Measurements from ENCODE around the gene ATP10B.

Gene ATP10B

DNA sequence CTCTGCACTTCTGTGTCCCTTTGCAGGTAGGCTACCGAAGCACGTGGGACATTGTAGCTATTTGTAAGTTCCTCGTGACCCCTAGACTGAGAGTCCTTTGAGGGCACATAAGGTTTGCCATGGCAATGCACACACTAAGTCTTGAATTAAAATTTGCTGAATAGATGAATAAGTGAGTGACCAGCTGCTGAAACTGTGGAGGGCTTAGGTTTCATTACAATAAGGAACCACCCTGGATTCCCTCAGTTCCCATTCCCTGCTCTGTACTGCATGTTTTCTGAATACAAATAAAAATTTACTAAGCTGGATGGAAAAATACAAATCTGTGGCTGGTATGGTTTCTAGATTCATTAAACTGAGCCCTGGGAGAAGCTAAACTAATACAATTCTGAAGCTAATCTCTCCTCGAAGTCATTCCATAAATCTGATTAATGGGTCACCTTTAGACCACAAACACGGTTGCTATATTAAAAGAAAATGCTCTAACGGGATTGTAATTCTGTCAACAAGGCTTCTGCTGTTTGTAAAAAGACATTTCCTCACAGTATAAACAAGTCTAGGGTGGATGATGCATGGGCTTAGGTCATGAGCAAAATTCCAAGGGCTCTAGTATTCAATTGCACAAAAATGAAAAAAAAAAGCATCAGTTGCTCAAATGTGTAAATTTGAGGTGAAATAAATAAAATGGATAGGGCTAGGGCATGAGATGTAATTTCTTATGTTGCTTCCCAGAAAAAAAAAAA lies 172.3 kb downstream of the ATP10B start:
- DNase-seq, result no peak

- DNase-seq, result no peak
Observed at GRCh38 chr5:160675988-160676387, 176.0 kb downstream of the ATP10B start.

DNA sequence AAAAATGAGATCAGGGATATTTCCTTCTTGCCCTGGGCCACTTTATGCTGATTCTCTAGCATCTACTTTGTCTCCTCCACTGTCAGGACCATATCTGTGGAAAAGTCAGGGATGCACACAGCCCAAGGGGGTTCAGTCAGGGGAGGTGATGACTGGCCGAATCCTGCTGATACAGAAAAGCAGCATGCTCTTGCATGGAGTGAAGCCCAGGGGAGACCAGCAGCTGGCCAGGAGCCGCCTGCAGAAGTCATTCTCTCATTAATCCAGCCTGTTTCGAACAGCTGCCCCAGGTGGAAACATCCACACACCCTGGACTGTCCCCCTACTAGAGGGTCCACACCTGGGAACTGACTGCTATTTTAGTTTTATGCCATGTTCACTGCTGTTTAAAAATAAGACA lies 177.1 kb downstream of the ATP10B start:
- no peak for DNase-seq

GRCh38 chr5:160672521-160672920 lies 179.5 kb downstream of the ATP10B start:
- DNase-seq, result no peak

GRCh38 chr5:160668356-160668755 lies 183.7 kb downstream of the ATP10B start:
- no peak for DNase-seq

GRCh38 chr5:160667160-160667559 lies 184.9 kb downstream of the ATP10B start:
- DNase-seq, result no peak

DNA sequence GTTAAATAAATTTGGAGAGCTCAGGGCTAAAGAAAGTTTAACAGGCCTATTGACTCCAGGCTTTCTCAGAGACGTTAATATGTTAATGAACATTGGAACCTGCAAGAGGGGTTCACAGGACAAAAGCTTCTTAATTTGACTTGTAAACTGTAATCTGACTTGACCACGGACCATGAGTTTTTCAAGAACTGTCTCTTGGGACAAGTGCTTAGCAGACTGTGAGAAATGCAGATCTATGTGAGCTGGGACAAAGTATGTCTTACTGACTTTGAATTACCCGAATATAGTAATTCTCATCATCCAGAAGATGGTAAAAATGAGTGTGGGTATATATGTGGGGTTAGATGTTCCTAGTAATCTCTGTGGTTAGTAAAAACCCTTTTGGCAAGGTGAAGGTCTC lies 186.6 kb downstream of the ATP10B start:
- DNase-seq, result no peak

DNA sequence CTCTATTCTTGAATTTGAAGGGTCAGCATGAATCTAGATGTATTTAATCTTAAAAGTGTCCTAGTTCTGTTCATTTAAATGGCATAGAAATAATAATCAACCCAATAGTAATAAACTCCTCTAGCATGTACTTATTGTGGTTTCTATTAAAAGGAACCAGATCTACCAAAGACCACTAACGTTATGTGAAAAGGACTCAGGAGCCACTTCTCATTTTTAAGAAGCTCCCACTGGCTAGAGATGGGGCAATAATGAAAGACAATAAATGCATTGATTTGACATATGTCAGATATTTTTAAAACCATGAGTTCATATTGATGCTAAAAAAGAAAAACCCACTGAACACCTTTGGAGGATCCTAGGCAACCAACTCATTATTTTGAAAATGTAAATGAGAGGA lies 191.9 kb downstream of the ATP10B start:
- no peak for DNase-seq

DNA sequence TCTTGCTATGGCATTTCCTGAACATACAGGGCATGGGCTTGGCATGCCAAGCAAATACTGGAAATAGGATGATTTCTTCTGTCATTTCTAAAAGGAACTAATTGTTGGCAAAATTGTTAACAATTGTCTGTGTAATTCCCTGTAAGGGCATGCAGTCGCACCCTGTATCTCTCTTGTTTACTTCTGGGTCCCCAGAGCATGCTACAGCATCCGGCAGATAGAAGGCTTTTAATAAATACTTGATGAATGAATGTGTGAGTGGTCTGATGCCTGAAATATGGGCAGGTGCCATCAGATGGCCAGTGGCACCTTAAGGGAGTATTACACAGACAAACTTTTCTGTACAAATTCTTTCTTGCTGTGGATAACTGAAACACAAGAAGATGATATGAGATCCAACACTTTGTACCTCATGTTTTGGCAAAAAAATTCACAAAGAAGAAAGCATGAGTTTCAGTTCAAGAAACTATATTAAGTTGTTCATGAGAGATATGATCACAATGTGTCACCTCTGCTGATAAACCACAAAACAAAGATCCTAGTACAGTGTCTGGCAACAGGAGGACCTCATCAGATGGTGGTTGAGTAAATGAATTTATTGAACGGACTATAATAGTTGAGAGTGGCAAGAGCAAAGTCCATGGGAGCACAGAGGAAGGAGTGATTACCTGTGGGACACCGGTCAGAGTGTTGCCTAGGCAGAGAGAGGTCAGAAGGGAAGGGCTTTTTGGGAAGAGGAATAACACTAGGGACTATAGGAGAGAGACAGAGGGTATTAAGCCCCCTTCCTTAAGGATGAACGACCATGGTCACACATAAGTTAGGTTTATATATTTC lies 194.2 kb downstream of the ATP10B start:
- DNase-seq, result no peak

GRCh38 chr5:160657068-160657507 lies 194.9 kb downstream of the ATP10B start:
- DNase-seq, result no peak

GRCh38 chr5:160655717-160656116 lies 196.3 kb downstream of the ATP10B start:
- no peak for DNase-seq

DNA sequence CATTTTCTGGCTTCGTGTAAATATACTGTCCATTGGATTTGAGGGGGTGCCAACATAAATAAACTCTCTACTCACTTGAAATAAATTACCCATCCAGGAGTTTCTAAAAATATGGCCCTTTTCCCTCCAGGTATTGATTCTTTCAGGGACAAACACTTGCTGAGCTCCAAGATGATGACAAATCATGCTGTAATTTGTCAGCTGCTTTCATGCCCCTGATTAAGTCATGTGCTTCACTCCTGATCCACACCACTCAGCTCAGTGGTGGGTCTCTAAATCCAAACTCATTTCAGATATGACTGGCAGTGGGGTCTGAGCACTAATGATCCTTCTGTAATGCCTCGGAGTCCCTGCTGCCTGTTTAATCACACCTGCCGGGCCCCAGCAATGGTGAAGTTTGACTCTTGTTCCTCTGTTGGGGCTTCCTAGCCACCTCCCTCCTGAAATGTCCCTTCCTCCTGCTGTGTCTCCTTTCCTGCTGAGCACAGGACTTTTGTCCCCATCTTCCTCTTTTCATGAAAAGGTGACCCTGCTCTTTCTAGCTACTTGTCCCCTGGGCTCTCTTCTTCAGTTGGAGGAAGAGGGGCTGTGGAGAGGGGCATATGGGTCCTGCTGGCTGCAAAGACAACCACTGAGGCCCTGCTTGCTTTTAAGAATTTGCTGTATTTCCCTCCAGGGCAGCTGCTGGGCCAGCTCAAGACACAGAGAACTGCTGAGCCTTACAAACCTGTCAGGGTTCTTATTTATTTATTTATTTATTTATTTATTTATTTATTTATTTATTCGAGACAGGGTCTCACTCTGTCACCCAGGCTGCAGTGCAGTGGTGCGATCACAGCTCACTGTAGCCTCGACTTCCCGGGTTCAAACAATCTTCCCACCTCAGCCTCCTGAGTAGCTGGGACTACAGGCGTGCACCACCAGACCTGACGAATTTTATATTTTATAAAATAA lies 200.0 kb downstream of the ATP10B start:
- DNase-seq, result no peak

GRCh38 chr5:160649304-160649703 lies 202.7 kb downstream of the ATP10B start:
- no peak for DNase-seq

DNA sequence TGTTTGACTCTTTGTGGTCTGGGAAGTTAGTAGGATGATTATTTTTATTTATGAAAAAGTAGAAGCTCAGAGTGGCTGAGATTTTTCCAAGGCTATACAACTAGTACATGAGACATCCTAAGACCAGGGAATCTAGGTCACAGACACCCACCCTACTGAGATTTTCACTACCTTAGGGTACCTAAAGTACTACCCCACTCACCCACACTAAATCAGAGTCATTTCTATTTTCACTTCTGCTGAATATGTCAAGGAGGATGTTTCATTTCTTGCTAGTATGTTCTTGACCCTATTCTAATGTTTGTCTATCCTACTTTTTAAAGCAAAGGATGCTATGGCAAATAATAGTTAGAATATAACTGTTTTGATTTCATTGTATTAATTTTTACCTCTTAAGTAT lies 206.0 kb downstream of the ATP10B start:
- no peak for DNase-seq

- no peak for DNase-seq
Observed at GRCh38 chr5:160643616-160644240, 208.3 kb downstream of the ATP10B start.

- no peak for DNase-seq
Observed at GRCh38 chr5:160641405-160641804, 210.6 kb downstream of the ATP10B start.

DNA sequence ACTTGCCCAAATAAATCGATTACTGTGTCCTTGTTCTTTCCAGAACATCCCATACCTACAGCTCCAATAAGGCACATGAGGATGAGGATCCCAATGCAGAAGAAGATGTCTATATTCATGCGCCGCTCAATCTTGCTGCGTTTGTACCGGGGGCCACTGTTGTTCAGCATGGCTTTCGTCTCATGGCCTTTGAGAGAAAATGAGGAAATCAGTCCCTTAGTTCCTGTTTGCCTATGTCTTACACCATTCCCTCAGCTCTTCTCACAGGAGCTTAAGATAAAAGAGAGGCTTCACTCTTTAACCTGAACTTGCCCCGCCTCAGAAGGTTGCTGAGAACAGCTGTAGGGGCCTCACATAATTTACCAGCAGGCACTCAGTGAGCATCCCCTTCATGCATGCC lies 211.6 kb downstream of the ATP10B start:
- DNase-seq, result no peak

DNA sequence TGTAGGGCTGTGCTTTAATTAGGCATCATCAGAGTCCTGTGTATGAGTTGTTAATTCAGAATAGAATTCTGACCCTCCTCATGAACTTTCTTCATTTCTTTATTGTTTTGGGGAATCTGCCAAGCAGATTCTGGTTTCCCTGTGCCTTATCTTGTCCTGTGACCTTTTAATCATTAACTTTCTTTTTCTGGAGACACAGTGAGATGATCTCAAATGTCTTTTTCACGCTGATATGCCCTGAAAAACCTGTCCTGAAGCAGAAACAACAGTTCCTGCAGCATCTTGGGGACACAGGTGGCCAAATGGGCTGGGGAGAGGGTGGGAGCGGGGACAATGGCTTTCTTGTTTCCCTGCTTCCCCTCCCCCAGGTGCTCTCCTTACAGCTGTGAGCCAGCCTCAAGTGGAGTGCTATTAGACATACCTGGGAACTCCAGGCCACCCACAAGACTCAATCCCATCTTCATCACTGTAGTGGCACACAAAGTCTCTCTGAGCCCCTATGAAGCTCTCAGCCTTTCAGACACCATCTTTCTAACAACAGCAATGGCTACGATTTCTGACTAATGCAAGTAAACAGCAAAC lies 213.8 kb downstream of the ATP10B start:
- DNase-seq, result no peak

GRCh38 chr5:160637357-160638090 lies 214.5 kb downstream of the ATP10B start:
- DNase-seq, result no peak

- no peak for DNase-seq
Observed at GRCh38 chr5:160635663-160636062, 216.3 kb downstream of the ATP10B start.

DNA sequence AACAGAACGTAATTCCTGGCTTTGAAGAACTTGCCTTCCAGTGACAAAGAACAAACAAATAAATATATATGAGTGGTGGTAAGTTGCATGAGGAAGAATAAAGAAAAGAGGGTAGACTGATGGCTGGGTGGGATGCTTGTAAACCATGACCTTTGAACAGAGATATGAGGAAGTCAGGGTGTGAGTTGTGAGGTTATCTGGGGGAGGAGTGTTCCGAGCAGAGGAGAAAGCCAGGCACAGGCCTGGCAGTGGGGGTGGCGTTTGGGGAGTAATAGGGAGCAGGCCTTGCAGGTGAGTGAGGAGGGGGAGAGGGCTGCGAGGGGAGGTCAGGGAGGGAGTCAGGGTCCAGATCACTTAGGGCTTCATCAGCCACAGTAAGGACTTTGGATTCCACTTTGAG lies 217.0 kb downstream of the ATP10B start:
- no peak for DNase-seq

All from T-helper 9 cell (primary cell).